HG03342 (cell line): ENCODE results near the gene XRN2.
"Not testable (repeated sequence)": the region's sequence is repeated elsewhere in the genome, so short reads cannot be mapped to it uniquely, and the experiment has no call there.

Experiments
- ATAC-seq: cut with Tn5 transposase; IDR thresholded peaks from one replicate; pipeline ENCODE4 v1.9.1; 2021; ENCODE audit warnings: mild to moderate bottlenecking, moderate library complexity; ENCODE audit not compliant: unreplicated experiment

XRN2 gene

GRCh38 chr20:21388566-21388965, 85.4 kb downstream of the XRN2 start:
- ATAC-seq, result no peak

DNA sequence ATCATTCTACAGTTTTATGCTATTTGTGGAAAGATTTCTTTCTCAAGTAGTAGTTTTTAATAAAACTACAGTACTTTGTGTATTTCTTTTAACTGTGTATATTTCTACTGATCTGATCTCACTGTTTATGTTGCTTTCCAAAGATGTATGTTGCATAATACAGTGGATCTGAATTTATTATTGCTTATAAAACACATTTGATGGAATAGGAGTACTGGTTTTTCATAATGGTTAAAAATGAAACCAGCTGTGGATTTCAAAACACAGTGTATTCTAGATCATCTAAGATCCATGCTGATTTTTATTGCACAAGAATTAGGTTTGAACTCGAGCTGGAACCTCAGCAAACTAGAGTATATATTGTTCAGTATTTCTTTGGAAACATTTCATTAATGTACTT, 86.2 kb downstream of the XRN2 start:
- no peak for ATAC-seq

DNA sequence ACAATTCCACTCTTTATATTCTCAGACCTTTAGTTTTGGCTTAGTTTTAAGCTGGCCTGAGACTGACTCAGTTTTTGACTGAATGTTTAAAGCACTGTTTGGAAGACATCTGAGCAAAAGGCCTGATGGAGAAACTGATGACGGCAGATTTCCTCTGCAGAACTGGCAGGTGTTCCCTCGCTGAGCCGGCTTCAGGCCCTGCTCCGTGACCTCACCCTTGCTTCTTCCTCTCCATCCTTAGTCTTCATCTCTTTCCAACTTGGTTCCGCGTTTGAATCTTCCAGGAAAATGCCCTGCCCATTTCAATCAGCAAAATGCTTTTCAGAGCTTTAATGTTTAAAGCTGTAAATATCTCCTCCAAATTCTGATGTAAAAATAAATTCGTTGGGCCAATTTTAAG, 87.6 kb downstream of the XRN2 start:
- no peak for ATAC-seq

DNA sequence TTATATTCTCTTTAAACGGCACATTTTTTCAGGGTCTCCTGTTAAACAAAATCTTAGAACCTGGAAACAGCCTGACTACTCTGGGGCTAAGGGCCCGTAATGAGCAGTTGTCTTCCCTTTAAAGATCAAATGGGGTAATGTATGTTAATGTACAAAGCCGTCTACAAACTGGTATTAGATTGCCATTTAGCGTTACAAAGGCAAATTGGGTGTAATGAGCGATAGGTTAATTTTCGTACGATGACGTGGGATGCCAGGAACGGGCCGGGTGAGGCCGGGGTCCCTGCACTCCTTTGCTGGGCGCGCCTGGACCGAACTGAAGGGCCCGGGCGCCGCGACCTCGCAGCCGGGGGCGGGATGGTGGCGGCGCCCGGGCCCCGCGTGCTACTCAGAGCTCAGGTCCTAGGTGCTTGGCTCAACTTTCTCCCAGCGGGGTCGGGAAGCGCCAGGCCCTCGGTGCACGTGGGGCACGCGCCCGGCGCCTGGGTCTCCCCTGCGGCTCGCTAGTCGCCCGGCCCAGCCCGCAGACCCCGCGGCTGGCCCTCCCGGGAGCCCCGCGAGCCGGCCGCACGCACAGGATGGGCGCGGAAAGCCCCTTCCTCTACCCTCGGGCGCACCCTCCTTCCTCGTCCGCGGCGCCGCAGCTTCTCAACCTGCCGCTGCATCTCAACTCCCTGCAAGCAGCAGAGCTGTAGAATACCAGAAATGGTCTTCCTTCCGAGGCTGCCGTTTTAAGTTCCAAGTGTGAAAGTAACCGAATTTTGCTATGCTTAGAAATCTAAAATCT, 88.2 kb downstream of the XRN2 start:
- ATAC-seq, result no peak

DNA sequence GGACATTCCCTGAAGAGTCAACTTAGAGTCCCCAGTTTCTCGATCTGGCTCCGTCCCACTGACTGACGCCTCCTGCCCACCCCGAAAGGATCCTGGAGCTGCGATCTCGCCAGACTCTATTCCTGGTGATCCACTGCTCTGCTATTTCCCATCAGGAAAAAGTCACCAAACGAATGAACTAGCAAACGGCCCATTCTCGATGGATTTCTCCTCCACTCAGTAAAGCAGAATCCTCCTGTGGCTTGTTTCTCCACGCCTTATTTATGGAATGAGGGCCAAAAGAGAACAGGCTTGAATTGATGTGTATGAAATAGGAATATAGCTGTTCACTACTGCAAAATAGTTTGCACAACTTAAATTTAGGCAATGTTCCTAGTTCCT, 88.8 kb downstream of the XRN2 start:
- no peak for ATAC-seq

GRCh38 chr20:21393166-21393565, 90.0 kb downstream of the XRN2 start:
- no peak for ATAC-seq

DNA sequence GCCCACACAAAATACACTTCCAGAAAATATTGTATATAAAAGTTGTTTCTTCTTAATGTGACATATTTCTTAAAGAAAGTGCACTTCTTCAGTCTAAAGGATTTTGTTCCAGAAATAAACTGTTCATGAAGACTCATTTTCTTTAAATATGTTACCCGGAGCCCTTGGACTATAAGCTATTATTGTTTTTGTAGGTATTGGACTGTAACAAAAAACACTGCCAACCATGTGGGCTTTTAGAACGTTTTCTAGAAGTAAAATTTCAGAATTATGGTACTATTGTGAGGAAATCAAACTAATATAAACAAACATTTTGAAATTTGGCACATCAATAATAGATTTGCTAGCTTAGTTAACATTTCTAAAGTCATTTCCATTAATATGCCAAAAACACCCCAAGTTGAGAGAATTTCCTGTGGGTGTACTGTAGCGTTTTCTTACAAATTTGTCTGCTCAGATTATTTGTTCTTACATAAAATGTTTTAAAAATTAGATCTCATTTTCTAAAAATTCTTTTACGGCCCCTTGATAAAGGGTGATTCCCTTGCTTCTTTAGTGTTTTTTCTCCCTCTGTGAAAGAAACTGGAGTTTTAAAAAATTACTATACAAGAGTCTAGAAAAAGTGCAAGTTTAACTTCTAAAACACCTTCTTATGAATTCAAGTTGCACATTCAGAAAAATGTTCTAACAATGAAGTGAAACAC, 90.8 kb downstream of the XRN2 start:
- ATAC-seq, result no peak

GRCh38 chr20:21394551-21394950, 91.4 kb downstream of the XRN2 start:
- ATAC-seq, result no peak

GRCh38 chr20:21395051-21395665, 92.0 kb downstream of the XRN2 start:
- ATAC-seq, result no peak

DNA sequence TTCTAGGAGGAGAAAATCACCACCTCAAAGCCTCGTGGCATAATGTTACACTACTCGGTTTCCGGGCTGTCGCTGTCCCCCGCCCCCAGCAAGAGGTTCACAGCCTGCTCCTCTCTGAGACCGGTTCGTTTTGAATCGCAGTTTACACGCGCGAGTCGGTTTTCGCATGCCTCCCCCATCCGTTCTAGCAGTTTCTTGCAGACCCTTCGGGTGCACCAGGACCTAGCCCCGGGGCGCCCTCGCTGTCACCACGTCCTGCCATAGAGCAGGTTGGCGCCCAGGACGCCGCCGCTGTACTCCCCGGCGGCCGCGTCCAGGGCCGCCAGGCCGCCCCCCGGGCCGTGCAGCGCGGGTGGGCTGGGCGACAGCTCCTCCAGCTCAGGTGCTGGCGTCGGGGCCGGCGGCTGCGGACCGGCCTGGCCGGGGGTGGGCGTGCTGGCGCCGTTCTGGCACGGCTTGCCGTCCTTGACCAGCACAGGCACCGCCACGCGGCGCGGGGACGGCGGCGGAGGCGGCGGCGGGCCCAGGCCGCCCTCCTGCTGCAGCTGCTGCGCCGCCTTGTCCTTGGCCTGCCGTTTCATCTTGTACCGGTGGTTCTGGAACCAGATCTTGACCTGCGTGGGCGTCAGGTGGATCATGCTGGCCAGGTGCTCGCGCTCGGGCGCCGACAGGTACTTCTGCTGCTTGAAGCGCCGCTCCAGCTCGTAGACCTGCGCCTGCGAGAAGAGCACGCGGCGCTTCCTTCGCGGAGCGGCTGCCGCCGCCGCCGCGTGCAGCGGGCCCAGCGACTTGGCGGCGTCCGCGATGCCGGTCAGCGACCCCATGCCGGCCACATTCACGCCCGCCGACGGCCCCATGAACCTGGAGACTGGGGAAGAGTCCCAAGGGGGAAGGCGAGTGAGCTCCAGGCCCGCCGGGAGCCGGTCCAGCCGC, 92.8 kb downstream of the XRN2 start:
- ATAC-seq, result no peak

DNA sequence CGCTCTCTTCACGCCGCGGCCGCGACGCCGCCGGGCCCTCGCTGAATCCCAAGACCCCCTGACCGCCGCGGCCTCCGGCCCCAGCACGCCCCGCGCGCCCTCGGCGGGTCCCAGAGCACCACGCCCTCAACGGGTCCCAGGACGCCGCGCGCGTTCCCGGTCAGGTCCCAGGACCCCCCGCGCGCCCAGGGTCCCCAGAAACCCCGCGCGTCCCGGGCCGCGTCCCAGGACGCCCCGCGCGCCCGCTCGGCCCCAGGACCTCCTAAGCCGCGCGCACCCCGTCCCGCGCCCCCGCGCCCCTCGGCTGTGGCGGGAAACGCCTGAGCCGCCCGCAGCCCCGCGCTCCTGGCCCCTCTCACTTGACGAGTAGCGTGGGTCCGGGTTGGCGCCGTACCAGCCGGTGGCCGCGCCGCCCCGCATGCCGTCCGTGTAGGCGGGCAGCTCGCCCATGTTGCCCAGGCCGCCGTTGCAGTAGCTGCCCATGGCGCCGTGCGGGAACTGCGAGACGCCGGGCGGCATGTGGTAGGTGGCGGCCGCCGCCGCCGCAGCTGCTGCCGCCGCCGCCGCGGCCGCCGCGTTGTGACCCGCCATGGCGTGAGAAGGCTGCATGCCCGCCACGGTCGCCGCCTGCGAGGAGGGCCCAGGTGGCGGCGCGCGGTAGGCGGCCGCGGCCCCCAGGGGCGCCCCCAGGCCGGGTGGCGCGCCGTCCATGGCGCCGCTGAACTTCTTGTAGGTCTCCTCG, 93.6 kb downstream of the XRN2 start:
- ATAC-seq, result no peak

DNA sequence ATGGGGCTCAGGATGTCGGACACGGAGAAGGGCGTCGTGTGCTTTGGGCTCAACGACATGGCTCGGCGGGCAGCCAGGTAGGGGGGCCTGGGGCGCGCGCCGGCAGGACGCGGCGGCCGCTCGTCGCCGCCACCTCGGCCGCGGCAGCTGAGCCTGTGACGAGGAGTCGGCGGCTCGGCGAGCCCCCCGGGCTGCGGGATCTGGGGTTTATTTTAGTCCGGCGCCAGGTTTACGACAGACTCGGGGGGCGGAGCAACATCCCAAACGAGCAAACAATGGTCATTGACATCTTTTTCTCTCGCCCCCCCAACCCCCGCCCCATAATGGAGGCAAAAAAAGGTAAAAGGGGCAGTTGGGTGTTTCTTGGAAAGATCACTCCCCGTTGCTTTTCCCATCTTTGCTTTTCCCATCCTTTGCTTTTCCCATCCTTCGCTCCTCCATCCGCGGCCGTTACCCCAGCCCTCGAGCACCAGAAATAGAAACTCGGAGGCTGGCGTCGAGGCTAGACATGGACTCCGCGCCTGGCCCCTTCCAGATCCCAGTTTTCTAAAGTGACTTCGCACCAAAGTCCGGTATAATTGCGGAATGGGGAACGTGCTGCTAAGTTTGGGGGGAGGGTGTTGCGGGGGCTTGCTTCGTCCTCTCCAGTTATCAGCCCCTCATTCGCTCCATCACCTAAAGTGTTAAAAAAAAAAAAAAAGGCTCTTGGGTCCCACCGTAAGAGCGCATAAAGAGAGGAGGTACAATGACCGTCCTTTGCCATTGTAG, 94.4 kb downstream of the XRN2 start, which contains the start of gene NKX2-4:
Gene NKX2-4 (minus strand): TSS at position 186 of the 768 bp plus-strand sequence. CDS start 127 bp downstream, at position 59.
- ATAC-seq, result no peak

DNA sequence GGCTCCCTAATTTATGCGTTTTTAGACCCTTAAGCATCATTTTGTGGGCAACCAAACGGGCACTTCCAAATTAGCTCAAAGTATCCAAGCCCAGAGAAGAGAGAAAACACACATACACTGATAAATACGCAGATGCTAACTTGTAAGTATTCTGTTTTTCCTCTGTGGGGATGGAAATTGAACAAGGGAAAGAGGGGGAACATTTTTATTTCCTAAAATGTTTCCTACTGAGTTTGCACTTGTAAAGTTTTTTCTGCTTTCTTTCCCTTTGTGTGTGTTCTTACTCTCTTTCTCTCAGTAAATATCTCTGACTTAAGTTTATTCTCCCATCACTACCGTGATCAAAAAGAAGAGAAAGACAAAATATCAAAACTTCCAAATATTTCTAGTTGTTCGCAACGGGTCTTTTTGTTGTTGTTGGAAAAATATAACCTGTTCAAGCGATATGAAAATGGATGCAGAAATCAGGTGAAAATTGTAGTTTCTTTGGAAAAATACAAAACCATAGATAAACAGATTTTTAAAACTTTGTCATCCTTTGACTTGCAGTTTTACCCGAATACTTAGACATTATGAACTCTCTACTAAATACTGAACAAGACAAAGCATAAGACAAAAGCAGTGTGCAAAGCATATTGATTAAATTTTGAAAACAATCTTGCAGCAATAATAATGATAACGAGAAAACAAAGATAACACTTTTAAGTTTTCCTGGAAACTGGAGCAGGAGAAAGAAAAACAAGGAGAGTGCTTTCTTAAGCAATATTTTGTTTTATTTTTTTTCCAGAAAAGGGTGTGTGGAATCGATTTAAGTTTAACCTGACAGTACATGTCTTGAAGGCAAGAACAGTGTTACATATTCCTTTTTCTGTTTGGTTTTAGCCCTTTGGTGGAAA, 95.2 kb downstream of the XRN2 start:
- ATAC-seq, result no peak

DNA sequence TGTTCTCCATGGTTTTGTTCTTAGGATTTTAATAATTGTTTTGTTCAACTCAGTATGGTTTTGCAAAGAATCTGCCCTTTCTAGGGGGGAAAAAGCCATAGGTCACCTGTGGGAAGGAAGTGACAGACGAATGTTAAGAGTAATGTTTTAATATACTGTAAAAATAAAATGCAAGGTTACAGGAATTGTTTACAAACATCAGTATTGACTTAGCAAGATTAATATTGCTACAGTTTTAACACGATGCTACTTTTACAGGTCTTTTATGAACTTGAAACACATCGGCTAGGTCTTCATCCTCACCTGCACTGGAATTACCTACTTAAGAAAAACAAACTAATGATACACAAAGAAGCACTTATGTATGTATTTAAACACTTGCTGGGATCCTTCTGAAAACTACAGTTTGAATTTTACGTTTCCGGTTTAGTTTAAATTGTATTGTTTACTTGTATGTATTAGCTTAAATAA, 95.9 kb downstream of the XRN2 start:
- no peak for ATAC-seq

GRCh38 chr20:21411725-21412124, 108.6 kb downstream of the XRN2 start:
- no peak for ATAC-seq

DNA sequence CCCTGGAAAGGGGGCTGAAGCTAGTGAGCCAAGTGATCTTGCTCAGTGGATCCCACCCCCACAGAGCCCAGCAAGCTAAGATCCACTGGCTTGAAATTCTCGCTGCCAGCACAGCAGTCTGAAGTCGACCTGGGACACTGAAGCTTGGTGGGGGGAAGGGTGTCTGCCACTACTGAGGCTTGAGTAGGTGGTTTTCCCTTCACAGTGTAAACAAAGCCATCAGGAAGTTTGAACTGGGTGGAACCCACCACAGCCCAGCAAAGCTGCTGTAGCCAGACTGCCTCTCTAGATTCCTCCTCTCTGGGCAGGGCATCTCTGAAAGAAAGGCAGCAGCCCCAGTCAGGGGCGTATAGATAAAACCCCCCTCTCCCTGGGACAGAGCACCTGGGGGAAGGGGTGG, 110.9 kb downstream of the XRN2 start:
- ATAC-seq, result not testable (repeated sequence)

DNA sequence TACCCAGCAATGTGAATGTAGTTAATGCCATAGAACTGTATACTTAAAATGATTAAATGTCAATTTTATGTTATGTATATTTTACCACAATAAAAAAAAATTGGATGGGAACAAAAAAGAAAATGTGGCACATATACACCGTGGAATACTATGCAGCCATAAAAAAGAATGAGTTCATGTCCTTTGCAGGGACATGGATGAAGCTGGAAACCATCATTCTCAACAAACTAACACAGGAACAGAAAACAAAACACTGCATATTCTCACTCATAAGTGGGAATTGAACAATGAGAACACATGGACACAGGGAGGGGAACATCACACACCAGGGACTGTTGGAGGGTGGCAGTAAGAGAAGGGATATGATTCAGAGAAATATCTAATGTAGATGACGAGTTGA, 116.0 kb downstream of the XRN2 start:
- not testable (repeated sequence) for ATAC-seq

DNA sequence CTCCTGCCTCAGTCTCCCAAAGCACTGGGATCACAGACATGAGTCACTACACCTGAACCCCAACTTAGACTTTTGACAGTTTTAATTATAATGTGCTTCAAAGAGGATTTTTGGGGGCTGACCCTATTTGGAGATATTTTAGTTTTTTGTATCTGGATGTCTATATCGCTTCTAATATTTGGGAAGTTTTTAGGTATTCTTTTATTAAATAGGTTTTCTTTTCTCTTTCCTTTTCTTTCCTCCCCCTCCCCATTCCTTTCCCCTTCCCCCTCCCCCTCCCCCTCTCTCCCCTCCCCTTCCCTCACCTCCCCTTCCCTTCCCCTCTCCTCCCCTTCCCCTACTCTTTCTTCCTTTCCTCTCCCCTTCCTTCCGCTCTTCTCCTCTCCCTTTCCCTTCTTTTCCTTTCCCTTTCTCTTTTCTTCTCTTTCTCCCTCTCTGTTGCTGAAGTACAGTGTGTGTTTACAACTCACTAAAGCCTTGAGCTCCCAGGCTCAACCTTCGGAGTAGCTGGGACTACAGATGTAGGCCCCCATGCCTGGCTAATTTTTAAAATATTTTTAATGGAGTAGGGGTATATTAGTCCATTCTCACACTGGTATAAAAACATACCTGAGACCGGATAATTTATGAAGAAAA, 118.6 kb downstream of the XRN2 start:
- no peak for ATAC-seq
